Activated CD8-positive, alpha-beta memory T cell treated with anti-CD3 and anti-CD28 coated beads, Interleukin-2, amount 10 ng/mL, durations not matched to agents 7 days and 5 days (primary cell): ENCODE measurements around the gene MPI. TPM values are rescaled to one million over a fixed set of nuclear protein-coding genes. Genes with fewer than 3 reads are reported as not detected.

ENCODE experiments used
- ATAC-seq: fragments of 150-1000 bp; cut with Tn5 transposase; one replicate; pipeline ENCODE4 v1.10.0; 2021; ENCODE audit warnings: moderate library complexity
- CTCF ChIA-PET: fragments of 350-600 bp; sonication (Branson Sonifier 250); formaldehyde crosslinking; loops from one replicate; lab custom pipeline; 2021; ENCODE audit warnings: antibody characterized with exemption; lab: Charles Lee
- DNase-seq: peaks from one replicate; pipeline ENCODE4 v3.0.0-alpha.2; 2020
- H3K27ac Mint-ChIP-seq: one replicate; pipeline ENCODE4 v1.8.0; 2021; ENCODE audit warnings: mild to moderate bottlenecking, mixed read lengths
- H3K27me3 Mint-ChIP-seq: one replicate; pipeline ENCODE4 v1.8.0; 2021; ENCODE audit warnings: mixed read lengths
- H3K36me3 Mint-ChIP-seq: one replicate; pipeline ENCODE4 v1.8.0; 2021; ENCODE audit warnings: mild to moderate bottlenecking, mixed read lengths
- H3K4me1 Mint-ChIP-seq: one replicate; pipeline ENCODE4 v1.8.0; 2021; ENCODE audit warnings: mixed read lengths
- H3K4me3 Mint-ChIP-seq: one replicate; pipeline ENCODE4 v1.8.0; 2021; ENCODE audit warnings: mild to moderate bottlenecking, moderate library complexity, mixed read lengths
- H3K9me3 Mint-ChIP-seq: one replicate; pipeline ENCODE4 v1.8.0; 2022; ENCODE audit warnings: low read depth, mixed read lengths
- total RNA-seq, 2 experiments: library from RNA; stranded (reverse); gene quantifications; one replicate each; pipeline ENCODE4 v1.2.3, GENCODE V29; 2021

The MPI gene
- total RNA-seq, 2 experiments from 2014 or later = 52.8 to 59.0 TPM

GRCh38 chr15:74851960-74852359 lies 37.9 kb upstream of the MPI start:
- H3K4me1 Mint-ChIP-seq = peaks cover 9% of the 10 kb centered on the region

GRCh38 chr15:74854453-74855022 lies 35.3 kb upstream of the MPI start:
- CTCF ChIA-PET = interaction anchor here (0.9 to 7.5 kb wide), 7 partner anchors 8 to 83 kb away, joined by 3 to 66 read pairs (median 3); no protein-coding TSS in a partner anchor
- Mint-ChIP-seq H3K9me3 (no peaks in the 10 kb centered on the region), H3K4me3 (no peak overlapping the region), H3K4me1 (peaks cover 35% of the 10 kb centered on the region), H3K27me3 (no peaks in the 10 kb centered on the region), H3K27ac (no peak overlapping the region), H3K36me3 (peaks cover 22% of the 10 kb centered on the region)
- ATAC-seq (no peak), DNase-seq (no peak)

More at GRCh38 chr15:74851960-74852359, 37.9 kb upstream of the MPI start:
- H3K36me3 Mint-ChIP-seq = peaks cover 35% of the 10 kb centered on the region
- DNase-seq (no peak), ATAC-seq (no peak)
- CTCF ChIA-PET = no interaction called here
- H3K4me3 Mint-ChIP-seq = no peak overlapping the region
- no peaks in the 10 kb centered on the region for H3K27me3 Mint-ChIP-seq
- H3K9me3 Mint-ChIP-seq = no peaks in the 10 kb centered on the region
- H3K27ac Mint-ChIP-seq = no peak overlapping the region

GRCh38 chr15:74855857-74856256 lies 34.0 kb upstream of the MPI start:
- no peak for ATAC-seq
- H3K4me1 Mint-ChIP-seq = peaks cover 38% of the 10 kb centered on the region
- peaks cover 18% of the 10 kb centered on the region for H3K36me3 Mint-ChIP-seq
- no peak for DNase-seq
- H3K27me3 Mint-ChIP-seq = no peaks in the 10 kb centered on the region
- CTCF ChIA-PET = interaction anchor here (0.7 to 7.5 kb wide), 7 partner anchors 11 to 95 kb away, joined by 3 to 66 read pairs (median 5); no protein-coding TSS in a partner anchor
- peak overlapping the region; percentile 76 for H3K27ac Mint-ChIP-seq
- no peaks in the 10 kb centered on the region for H3K9me3 Mint-ChIP-seq
- no peak overlapping the region for H3K4me3 Mint-ChIP-seq

GRCh38 chr15:74856537-74856936 lies 33.3 kb upstream of the MPI start:
- Mint-ChIP-seq H3K27me3 (no peaks in the 10 kb centered on the region), H3K9me3 (no peaks in the 10 kb centered on the region), H3K4me1 (peaks cover 43% of the 10 kb centered on the region), H3K27ac (peak overlapping the region; percentile 91), H3K4me3 (no peak overlapping the region), H3K36me3 (peaks cover 14% of the 10 kb centered on the region)
- no peak for DNase-seq
- no peak for ATAC-seq
- CTCF ChIA-PET = interaction anchor here (1.2 to 7.5 kb wide), 7 partner anchors 13 to 94 kb away, joined by 3 to 66 read pairs (median 7); no protein-coding TSS in a partner anchor

- no peaks in the 10 kb centered on the region for H3K27me3 Mint-ChIP-seq
- DNase-seq = no peak
- ATAC-seq = no peak
- peak overlapping the region; percentile 91 for H3K27ac Mint-ChIP-seq
- H3K36me3 Mint-ChIP-seq = peaks cover 11% of the 10 kb centered on the region
- peaks cover 43% of the 10 kb centered on the region for H3K4me1 Mint-ChIP-seq
- H3K4me3 Mint-ChIP-seq = no peak overlapping the region
- H3K9me3 Mint-ChIP-seq = no peaks in the 10 kb centered on the region
- CTCF ChIA-PET = interaction anchor here (0.6 to 7.5 kb wide), 9 partner anchors 13 to 93 kb away, joined by 3 to 66 read pairs (median 8); no protein-coding TSS in a partner anchor
These were observed 32.7 kb upstream of the MPI start for GRCh38 chr15:74857082-74857655.

GRCh38 chr15:74857671-74858368 lies 32.0 kb upstream of the MPI start:
- Mint-ChIP-seq H3K9me3 (no peaks in the 10 kb centered on the region), H3K4me3 (no peak overlapping the region), H3K4me1 (peaks cover 44% of the 10 kb centered on the region), H3K36me3 (peaks cover 11% of the 10 kb centered on the region), H3K27me3 (no peaks in the 10 kb centered on the region), H3K27ac (peak overlapping the region; percentile 91)
- DNase-seq (peak; percentile 65), ATAC-seq (peak; percentile 79)
- CTCF ChIA-PET = interaction anchor here (0.6 to 7.5 kb wide), 13 partner anchors 10 to 93 kb away, joined by 3 to 66 read pairs (median 6); partner anchors contain the start of gene FAM219B

- ATAC-seq = no peak
- no peak for DNase-seq
- CTCF ChIA-PET = interaction anchor here (0.9 to 7.5 kb wide), 12 partner anchors 10 to 92 kb away, joined by 3 to 66 read pairs (median 6); partner anchors contain the start of gene FAM219B
- Mint-ChIP-seq H3K4me1 (peaks cover 47% of the 10 kb centered on the region), H3K36me3 (peaks cover 8% of the 10 kb centered on the region), H3K4me3 (no peak overlapping the region), H3K27ac (peak overlapping the region; percentile 91), H3K9me3 (no peaks in the 10 kb centered on the region), H3K27me3 (no peaks in the 10 kb centered on the region)
These were observed 31.5 kb upstream of the MPI start for GRCh38 chr15:74858369-74858740.

GRCh38 chr15:74863239-74864056 lies 26.4 kb upstream of the MPI start:
- no peak overlapping the region for H3K4me3 Mint-ChIP-seq
- DNase-seq (no peak), ATAC-seq (peak; percentile 41)
- no peaks in the 10 kb centered on the region for H3K27me3 Mint-ChIP-seq
- CTCF ChIA-PET = interaction anchor here (0.8 to 1.5 kb wide), 4 partner anchors 31 to 94 kb away, joined by 3 to 4 read pairs (median 3); no protein-coding TSS in a partner anchor
- peak overlapping the region; percentile 81 for H3K27ac Mint-ChIP-seq
- H3K9me3 Mint-ChIP-seq = no peaks in the 10 kb centered on the region
- peaks cover 66% of the 10 kb centered on the region for H3K4me1 Mint-ChIP-seq
- H3K36me3 Mint-ChIP-seq = peaks cover 38% of the 10 kb centered on the region

GRCh38 chr15:74864296-74864695 lies 25.5 kb upstream of the MPI start:
- Mint-ChIP-seq H3K36me3 (peaks cover 40% of the 10 kb centered on the region), H3K9me3 (no peaks in the 10 kb centered on the region), H3K4me3 (no peak overlapping the region), H3K27me3 (no peaks in the 10 kb centered on the region), H3K4me1 (peaks cover 66% of the 10 kb centered on the region), H3K27ac (peak overlapping the region; percentile 76)
- ATAC-seq (no peak), DNase-seq (no peak)
- CTCF ChIA-PET = interaction anchor here (0.8 to 1.5 kb wide), 4 partner anchors 30 to 95 kb away, joined by 3 to 4 read pairs (median 3); no protein-coding TSS in a partner anchor

GRCh38 chr15:74865316-74865715 lies 24.5 kb upstream of the MPI start:
- no peak for DNase-seq
- H3K9me3 Mint-ChIP-seq = no peaks in the 10 kb centered on the region
- peaks cover 47% of the 10 kb centered on the region for H3K36me3 Mint-ChIP-seq
- peaks cover 70% of the 10 kb centered on the region for H3K4me1 Mint-ChIP-seq
- H3K4me3 Mint-ChIP-seq = no peak overlapping the region
- H3K27ac Mint-ChIP-seq = peak overlapping the region; percentile 68
- H3K27me3 Mint-ChIP-seq = no peaks in the 10 kb centered on the region
- no peak for ATAC-seq
- CTCF ChIA-PET = interaction anchor here (1.2 kb wide), 1 partner anchor 11 kb away, joined by 3 read pairs; no protein-coding TSS in a partner anchor

- H3K9me3 Mint-ChIP-seq = no peaks in the 10 kb centered on the region
- no peak overlapping the region for H3K4me3 Mint-ChIP-seq
These were observed 23.8 kb upstream of the MPI start for GRCh38 chr15:74866090-74866489.

GRCh38 chr15:74867466-74868038 lies 22.3 kb upstream of the MPI start:
- Mint-ChIP-seq H3K27ac (peak overlapping the region; percentile 95), H3K27me3 (no peaks in the 10 kb centered on the region), H3K36me3 (peaks cover 54% of the 10 kb centered on the region), H3K4me3 (peak overlapping the region; percentile 18), H3K9me3 (no peaks in the 10 kb centered on the region), H3K4me1 (peaks cover 81% of the 10 kb centered on the region)
- CTCF ChIA-PET = interaction anchor here (0.7 to 2.7 kb wide), 4 partner anchors 9 to 34 kb away, joined by 3 to 19 read pairs (median 4); no protein-coding TSS in a partner anchor
- DNase-seq (no peak), ATAC-seq (no peak)

More at GRCh38 chr15:74866090-74866489, 23.8 kb upstream of the MPI start:
- peak overlapping the region; percentile 47 for H3K27ac Mint-ChIP-seq
- CTCF ChIA-PET = interaction anchor here (2.7 kb wide), 1 partner anchor 35 kb away, joined by 19 read pairs; no protein-coding TSS in a partner anchor
- H3K4me1 Mint-ChIP-seq = peaks cover 77% of the 10 kb centered on the region
- H3K36me3 Mint-ChIP-seq = peaks cover 51% of the 10 kb centered on the region
- ATAC-seq (no peak), DNase-seq (no peak)
- no peaks in the 10 kb centered on the region for H3K27me3 Mint-ChIP-seq
